Psoas muscle (tissue), 8 donors: Measurements from ENCODE around the gene CNIH3. TPM values are rescaled to one million over a fixed set of nuclear protein-coding genes. Genes with fewer than 3 reads are reported as not detected.

ENCODE experiments used
- ATAC-seq, 4 donors: fragments of 200-7000 bp; cut with Tn5 transposase; one replicate each; pipeline ENCODE4 v1.9.1; 2020; ENCODE audit warnings: moderate library complexity in 3 of 4, mild to moderate bottlenecking in 2 of 4
- DNase-seq, 2 donors: peaks; one replicate each; pipeline ENCODE4 v3.0.0-alpha.2; 2020
- H3K27ac ChIP-seq: fragments of 200-600 bp; one replicate; pipeline ENCODE4 v1.8.0; 2022
- H3K27me3 ChIP-seq, 3 donors: fragments of 200-600 bp in 1 of 3; one replicate each; pipeline versions ENCODE4 v1.6.1 to v1.8.0; 2013 to 2022; ENCODE audit warnings: low read length in 2 of 3, mild to moderate bottlenecking in 2 of 3, moderate library complexity in 1 of 3; ENCODE audit not compliant: insufficient read depth in 3 of 3
- H3K36me3 ChIP-seq, 2 donors: fragments of 200-600 bp in 1 of 2; one replicate each; pipeline versions ENCODE4 v1.6.1 to v1.8.0; 2013 to 2022; ENCODE audit warnings: low read depth in 1 of 2, mild to moderate bottlenecking in 1 of 2, moderate library complexity in 1 of 2; ENCODE audit not compliant: insufficient read depth in 1 of 2
- H3K4me1 ChIP-seq: fragments of 200-600 bp; one replicate; pipeline ENCODE4 v1.8.0; 2022
- H3K4me3 ChIP-seq: fragments of 200-600 bp; one replicate; pipeline ENCODE4 v1.8.0; 2022; ENCODE audit warnings: mild to moderate bottlenecking
- H3K9me3 ChIP-seq: fragments of 200-600 bp; one replicate; pipeline ENCODE4 v1.8.0; 2022
- WGBS, 3 donors: extraction: QIAGEN DNeasy Blood & Tissue Kit; methylation state at CpG; one replicate each; pipeline versions ENCODE4 v1.1.6 to v1.1.7; 2013; 5-methylcytosine and 5-hydroxymethylcytosine counted together
- intact Hi-C, 2 donors: fragments of 100-400 bp; cut with DNase I; formaldehyde crosslinking; loops; one replicate each; pipeline versions ENCODE4 v1.11.0 to v1.14.2; 2022
- polyA plus RNA-seq, 3 donors: library from polyadenylated mRNA; stranded (reverse); fragments of 200-250 nt; gene quantifications; one replicate each; pipeline ENCODE4 v1.2.3, GENCODE V29; 2013
- total RNA-seq, 4 donors: library from RNA; stranded (reverse); fragmentation: NEBNext Ultra II Directional in 2 of 4; extraction: Animal tissue kit (Norgen Biotek cat#: 25700) in 2 of 4; gene quantifications; one replicate each; pipeline versions ENCODE4 v1.2.1 to v1.2.4, GENCODE V29; 2021 to 2023
- TF ChIP-seq, protein P1 (sequence below): fragments of 200-600 bp; IDR thresholded peaks from one replicate; pipeline ENCODE4 v1.8.0; 2022; ENCODE audit warnings: antibody characterized with exemption
- donor health status: healthy with polysubstance abuse.
- donor health status: DM: no; HTN: no; CAD: no; lungs with moderate emphysema.
- donor health status: Bipolar disorder and iron deficiency.
- donor health status: healthy.
- donor health status: DM: yes; HTN: yes; CAD: no.
- donor health status: DM: no; HTN: no; CAD: no.
- donor health status: DM: no; HTN: no; CAD: no.
- donor health status: DM: yes; HTN: yes; CAD: no.

CNIH3 gene
- total and polyA plus RNA-seq, 7 donors: 0.39 to 1.9 (median 1.2) TPM

DNA sequence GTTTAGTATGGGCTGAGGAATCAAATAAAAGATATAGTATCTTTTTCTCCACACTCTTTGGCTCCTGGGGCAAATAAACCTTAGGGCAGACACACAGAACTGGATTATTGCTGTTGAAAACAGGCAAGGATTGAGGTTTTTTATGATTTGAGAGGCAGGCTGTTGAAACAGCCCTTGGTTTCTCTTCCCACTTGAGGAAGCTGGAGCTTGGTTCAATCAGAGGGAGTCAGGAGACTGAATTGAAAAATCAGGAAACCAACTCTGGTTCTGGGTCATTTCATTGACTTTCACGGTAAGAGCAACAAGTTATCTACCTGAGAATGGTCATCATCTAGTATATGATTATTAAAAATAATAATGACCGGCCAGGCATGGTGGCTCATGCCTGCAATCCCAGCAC, 108.4 kb downstream of the CNIH3 start:
- TF ChIP-seq, protein P1, sequence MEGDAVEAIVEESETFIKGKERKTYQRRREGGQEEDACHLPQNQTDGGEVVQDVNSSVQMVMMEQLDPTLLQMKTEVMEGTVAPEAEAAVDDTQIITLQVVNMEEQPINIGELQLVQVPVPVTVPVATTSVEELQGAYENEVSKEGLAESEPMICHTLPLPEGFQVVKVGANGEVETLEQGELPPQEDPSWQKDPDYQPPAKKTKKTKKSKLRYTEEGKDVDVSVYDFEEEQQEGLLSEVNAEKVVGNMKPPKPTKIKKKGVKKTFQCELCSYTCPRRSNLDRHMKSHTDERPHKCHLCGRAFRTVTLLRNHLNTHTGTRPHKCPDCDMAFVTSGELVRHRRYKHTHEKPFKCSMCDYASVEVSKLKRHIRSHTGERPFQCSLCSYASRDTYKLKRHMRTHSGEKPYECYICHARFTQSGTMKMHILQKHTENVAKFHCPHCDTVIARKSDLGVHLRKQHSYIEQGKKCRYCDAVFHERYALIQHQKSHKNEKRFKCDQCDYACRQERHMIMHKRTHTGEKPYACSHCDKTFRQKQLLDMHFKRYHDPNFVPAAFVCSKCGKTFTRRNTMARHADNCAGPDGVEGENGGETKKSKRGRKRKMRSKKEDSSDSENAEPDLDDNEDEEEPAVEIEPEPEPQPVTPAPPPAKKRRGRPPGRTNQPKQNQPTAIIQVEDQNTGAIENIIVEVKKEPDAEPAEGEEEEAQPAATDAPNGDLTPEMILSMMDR: no peak
- peaks cover 16% of the 10 kb centered on the region for H3K4me1 ChIP-seq
- intact Hi-C loops: no loop called here
- H3K36me3 ChIP-seq: no peaks in the 10 kb centered on the region
- DNase-seq (no peak), ATAC-seq (no peak)
- H3K27me3 ChIP-seq: no peaks in the 10 kb centered on the region
- H3K4me3 ChIP-seq: no peak overlapping the region
- no peak overlapping the region for H3K27ac ChIP-seq
- 92 to 97% (median 93%) methylated on average over 2 of the region's 2 CpGs for WGBS, 3 donors
- no peaks in the 10 kb centered on the region for H3K9me3 ChIP-seq

DNA sequence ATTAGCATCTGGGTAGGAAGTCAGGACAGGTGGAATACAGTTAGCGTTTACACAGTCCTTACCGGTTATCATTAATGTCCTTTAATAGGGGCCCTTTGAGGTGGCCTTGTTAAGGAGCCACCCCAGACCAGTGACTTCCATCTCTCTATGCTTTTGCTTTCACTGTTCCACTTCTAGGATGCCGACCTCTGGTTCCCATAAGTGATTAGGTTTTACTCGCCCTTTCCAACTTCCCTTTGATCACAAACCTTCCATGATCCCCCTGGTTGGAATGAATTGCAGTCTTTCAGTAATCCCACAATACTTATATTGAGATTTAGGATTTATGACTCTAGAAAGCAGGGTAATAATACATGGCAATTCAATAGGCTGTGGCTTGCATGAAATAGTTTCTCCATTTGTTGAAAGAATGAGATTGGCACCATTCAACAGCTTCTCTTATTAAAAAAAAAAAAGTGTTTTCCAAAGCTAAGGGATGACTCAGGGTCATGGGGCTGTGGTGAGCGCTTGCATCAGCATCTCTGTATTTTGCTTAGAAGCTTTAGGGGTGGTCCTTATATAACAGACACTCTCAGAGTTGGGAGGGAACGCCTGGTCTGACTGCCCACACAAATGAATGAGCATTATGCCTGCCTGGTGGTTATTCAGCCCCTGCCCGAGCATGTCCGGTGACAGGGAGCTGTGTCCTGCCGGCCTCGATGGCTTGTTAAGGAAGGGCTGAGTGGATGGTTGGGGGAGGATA, 110.5 kb downstream of the CNIH3 start:
- H3K27ac ChIP-seq: no peak overlapping the region
- no peak overlapping the region for H3K4me3 ChIP-seq
- peaks cover 13% of the 10 kb centered on the region for H3K4me1 ChIP-seq
- no peaks in the 10 kb centered on the region for H3K9me3 ChIP-seq
- TF ChIP-seq, protein P1: no peak
- peak in 1 of 2 donors; percentile 41 for DNase-seq
- H3K27me3 ChIP-seq: no peaks in the 10 kb centered on the region
- WGBS, 3 donors: 82 to 85% (median 84%) methylated on average over 10 of the region's 10 CpGs
- H3K36me3 ChIP-seq: no peaks in the 10 kb centered on the region
- intact Hi-C loops: no loop called here
- peak in 1 of 4 donors; percentile 42 for ATAC-seq

DNA sequence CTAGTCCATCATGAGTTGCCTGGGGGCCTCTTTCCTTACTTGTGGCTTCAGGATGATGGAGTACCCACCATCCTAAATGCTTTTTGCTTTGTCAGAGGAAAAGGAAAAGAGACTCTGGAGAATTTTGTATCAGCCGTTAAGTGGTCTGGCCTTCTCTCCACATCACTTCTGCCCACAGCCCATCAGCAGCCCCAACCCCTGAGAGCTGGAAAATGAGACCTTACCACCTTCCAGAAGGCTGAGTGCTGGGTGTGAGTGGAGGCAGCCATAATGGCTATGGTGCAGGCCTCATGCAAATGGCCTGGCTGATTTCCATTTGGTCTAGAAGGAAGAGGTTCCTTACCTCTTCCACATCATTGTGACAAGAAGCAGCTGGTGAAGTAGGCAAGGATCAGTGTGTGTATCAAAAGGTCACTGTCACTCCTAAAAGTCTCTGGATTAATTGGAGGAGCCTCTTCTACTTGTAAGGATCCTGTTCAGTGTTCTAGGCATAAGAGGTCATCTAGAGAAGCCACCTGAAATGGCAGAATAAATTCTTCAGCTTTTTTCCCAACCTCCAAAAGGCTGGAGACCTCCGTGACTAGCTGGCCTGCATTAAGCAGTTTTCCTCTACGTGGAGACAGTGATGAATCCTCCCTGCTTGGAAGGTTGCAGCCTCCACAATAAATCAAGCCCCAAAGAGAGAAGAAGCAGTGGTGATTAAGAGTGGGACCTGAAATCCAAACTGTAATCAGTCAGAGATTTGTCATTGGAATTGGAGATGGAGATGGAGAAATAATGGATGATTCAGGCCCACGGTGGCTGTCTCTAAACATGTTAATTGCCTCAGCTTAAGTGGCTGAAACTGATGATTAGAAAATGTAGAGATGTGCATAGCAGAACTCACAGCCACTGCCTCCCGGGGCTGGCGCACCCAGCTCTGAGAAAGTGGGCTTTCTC, 111.5 kb downstream of the CNIH3 start:
- H3K27ac ChIP-seq: no peak overlapping the region
- intact Hi-C loops: no loop called here
- no peaks in the 10 kb centered on the region for H3K9me3 ChIP-seq
- WGBS, 3 donors: 76 to 81% (median 77%) methylated on average over 6 of the region's 6 CpGs
- ATAC-seq (peak in 3 of 4 donors; percentile 24 to 49 (median 41)), DNase-seq (no peak)
- peaks cover 6% of the 10 kb centered on the region for H3K4me1 ChIP-seq
- H3K27me3 ChIP-seq: no peaks in the 10 kb centered on the region
- TF ChIP-seq, protein P1: no peak
- H3K36me3 ChIP-seq: no peaks in the 10 kb centered on the region
- no peak overlapping the region for H3K4me3 ChIP-seq

DNA sequence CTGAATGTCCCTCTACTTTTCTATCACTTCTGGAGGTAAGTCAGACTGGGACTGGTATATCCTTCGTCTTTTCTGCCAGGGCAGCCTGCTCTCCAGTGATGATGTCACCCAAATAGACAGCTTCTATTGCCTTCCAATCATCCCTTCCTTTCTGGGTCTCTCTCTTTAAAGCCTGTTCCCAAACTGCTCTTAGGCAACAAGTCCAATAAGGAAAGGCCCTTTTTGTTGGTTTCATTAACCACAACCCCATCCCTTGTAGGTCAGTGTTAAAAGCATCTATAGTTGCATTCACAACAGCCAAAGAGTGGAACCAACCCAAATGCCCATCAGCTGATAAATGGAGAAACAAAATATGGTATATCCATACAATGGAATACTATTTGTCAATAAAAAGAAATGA, 114.4 kb downstream of the CNIH3 start:
- intact Hi-C loops: loop anchor here in 1 of 2 donors (10.0 kb wide), 1 partner anchor 226 kb away; no protein-coding TSS in a partner anchor
- TF ChIP-seq, protein P1: no peak
- Histone ChIP-seq H3K4me1 (peaks cover 9% of the 10 kb centered on the region), H3K36me3 (no peaks in the 10 kb centered on the region), H3K27me3 (no peaks in the 10 kb centered on the region), H3K9me3 (no peaks in the 10 kb centered on the region), H3K27ac (no peak overlapping the region), H3K4me3 (no peak overlapping the region)
- no peak for ATAC-seq
- WGBS, 3 donors: 52 to 62% (median 59%) methylated on average over 1 of the region's 1 CpG
- no peak for DNase-seq
